SK-N-SH (cell line): ENCODE data around the gene D2HGDH. TPM values are rescaled to one million over a fixed set of nuclear protein-coding genes. Genes with fewer than 3 reads are reported as not detected.

Source experiments
- CTCF ChIA-PET: fragments of 300-600, 350-600 bp; formaldehyde crosslinking; extraction: SDS; loops from one replicate; lab custom pipeline; 2021; lab: Yijun Ruan, JAX
- POLR2A ChIA-PET: fragments of 350-600 bp; sonication (Branson Sonifier 250); formaldehyde crosslinking; extraction: SDS; loops from one replicate; lab custom pipeline; 2020; ENCODE audit warnings: antibody characterized with exemption, inconsistent platforms; lab: Yijun Ruan, JAX
- DNase-seq: peaks from one replicate; pipeline ENCODE4 v3.0.0; 2012
- H2AFZ ChIP-seq: fragments of 200-600 bp; sonication (generic); 2 replicates; pipeline ENCODE4 v1.8.1; 2016; ENCODE audit warnings: antibody characterized with exemption, mild to moderate bottlenecking, low read depth
- H3F3A ChIP-seq: fragments of 200-600 bp; sonication (generic); replicated peaks from 2 replicates; pipeline ENCODE3; 2016; ENCODE audit warnings: antibody characterized with exemption, mild to moderate bottlenecking; ENCODE audit not compliant: insufficient read depth
- H3K27ac ChIP-seq, 2 experiments: fragments of 200-500 bp in 1 of 2; fragments of 200-600 bp in 1 of 2; sonication (Bioruptor generic) in 1 of 2; sonication (generic), shearing (Covaris generic) in 1 of 2; 2 replicates each; pipeline versions ENCODE4 v1.5.1 to v1.6.1; 2014 to 2016; ENCODE audit warnings: low read depth in 2 of 2, inconsistent platforms in 1 of 2, low read length in 1 of 2, mild to moderate bottlenecking in 1 of 2, mixed read lengths in 1 of 2
- H3K27me3 ChIP-seq: fragments of 200-600 bp; sonication (generic), shearing (Covaris generic); 2 replicates; pipeline ENCODE4 v1.6.1; 2016; ENCODE audit warnings: mixed run types; ENCODE audit not compliant: insufficient read depth
- H3K36me3 ChIP-seq, 2 experiments: fragments of 200-500 bp in 1 of 2; fragments of 200-600 bp in 1 of 2; sonication (Bioruptor generic) in 1 of 2; sonication (generic) in 1 of 2; replicated peaks in 1 of 2; 2 replicates each; pipeline versions ENCODE3 to v1.5.1; 2014 to 2016; ENCODE audit warnings: low read length in 1 of 2, mild to moderate bottlenecking in 1 of 2; ENCODE audit not compliant: insufficient read depth in 2 of 2, control insufficient read depth in 1 of 2
- H3K4me1 ChIP-seq, 2 experiments: fragments of 200-500 bp in 1 of 2; fragments of 200-600 bp in 1 of 2; sonication (Bioruptor generic) in 1 of 2; sonication (generic), shearing (Covaris generic) in 1 of 2; 2 replicates each; pipeline versions ENCODE4 v1.5.1 to v1.6.1; 2014 to 2016; ENCODE audit warnings: low read depth in 1 of 2, low read length in 1 of 2, mixed run types in 1 of 2; ENCODE audit not compliant: insufficient read depth in 2 of 2, control insufficient read depth in 1 of 2
- H3K4me2 ChIP-seq: fragments of 200-600 bp; sonication (generic), shearing (Covaris generic); 2 replicates; pipeline ENCODE4 v1.6.1; 2017; ENCODE audit warnings: mixed run types
- H3K4me3 ChIP-seq, 2 experiments: fragments of 200-500 bp in 1 of 2; fragments of 200-600 bp in 1 of 2; sonication (Bioruptor generic) in 1 of 2; sonication (generic), shearing (Covaris generic) in 1 of 2; 2 replicates each; pipeline versions ENCODE4 v1.5.1 to v1.8.1; 2014 to 2016; ENCODE audit warnings: low read depth in 2 of 2, inconsistent platforms in 1 of 2, low read length in 1 of 2, mild to moderate bottlenecking in 1 of 2, mixed read lengths in 1 of 2, moderate library complexity in 1 of 2
- H3K79me2 ChIP-seq: fragments of 200-600 bp; sonication (generic); 2 replicates; pipeline ENCODE4 v1.8.1; 2017; ENCODE audit warnings: mild to moderate bottlenecking; ENCODE audit not compliant: insufficient read depth
- H3K9ac ChIP-seq: fragments of 200-600 bp; sonication (generic); 2 replicates; pipeline ENCODE4 v1.6.1; 2017; ENCODE audit warnings: mixed run types
- H3K9me2 ChIP-seq: fragments of 200-600 bp; sonication (generic); 2 replicates; pipeline ENCODE4 v1.6.1; 2017; ENCODE audit warnings: mixed run types
- H3K9me3 ChIP-seq: fragments of 200-600 bp; sonication (generic); 2 replicates; pipeline ENCODE4 v1.6.1; 2017; ENCODE audit warnings: mixed run types, mild to moderate bottlenecking, moderate library complexity
- H4K20me1 ChIP-seq: fragments of 200-600 bp; sonication (generic); 2 replicates; pipeline ENCODE4 v1.6.1; 2017; ENCODE audit warnings: mild to moderate bottlenecking, mixed run types; ENCODE audit not compliant: insufficient read depth
- ELF1 ChIP-seq: IDR thresholded peaks from 2 replicates; pipeline ENCODE4 v1.4.0; 2012
- EP300 ChIP-seq, 2 experiments: IDR thresholded peaks; 2 replicates each; pipeline versions ENCODE4 v1.4.0 to v1.6.1; 2012; ENCODE audit warnings: borderline replicate concordance in 1 of 2, low read depth in 1 of 2, low read length in 1 of 2
- FOSL2 ChIP-seq: IDR thresholded peaks from 2 replicates; pipeline ENCODE4 v1.4.0; 2012; ENCODE audit warnings: low read depth, mild to moderate bottlenecking, moderate library complexity, borderline replicate concordance
- FOXJ3 ChIP-seq: sonication (generic); formaldehyde crosslinking; IDR thresholded peaks from 2 replicates; pipeline ENCODE4 v1.5.1; 2020; ENCODE audit warnings: mild to moderate bottlenecking, missing genetic modification reagents
- FOXM1 ChIP-seq: IDR thresholded peaks from 2 replicates; pipeline ENCODE4 v1.4.0; 2012; ENCODE audit warnings: low read depth, mild to moderate bottlenecking
- GABPA ChIP-seq: IDR thresholded peaks from 2 replicates; pipeline ENCODE4 v1.4.0; 2012; ENCODE audit warnings: low read depth, mild to moderate bottlenecking
- JUND ChIP-seq: IDR thresholded peaks from 2 replicates; pipeline ENCODE4 v1.4.0; 2012
- MXI1 ChIP-seq: IDR thresholded peaks from 2 replicates; pipeline ENCODE4 v1.6.1; 2012; ENCODE audit warnings: mild to moderate bottlenecking, low read depth, low read length, improper control_type of control experiment
- NRF1 ChIP-seq: IDR thresholded peaks from 2 replicates; pipeline ENCODE4 v1.6.1; 2012; ENCODE audit warnings: low read depth, mild to moderate bottlenecking, low read length
- PBX3 ChIP-seq: IDR thresholded peaks from 2 replicates; pipeline ENCODE4; 2012
- POLR2AphosphoS5 ChIP-seq: IDR thresholded peaks from 2 replicates; pipeline ENCODE4 v1.6.1; 2012; ENCODE audit warnings: low read depth, low read length
- RAD21 ChIP-seq: IDR thresholded peaks from 2 replicates; pipeline ENCODE4 v1.6.1; 2012; ENCODE audit warnings: mild to moderate bottlenecking, low read length
- RXRA ChIP-seq: IDR thresholded peaks from 2 replicates; pipeline ENCODE4 v1.4.0; 2012; ENCODE audit warnings: low read depth, mild to moderate bottlenecking, borderline replicate concordance
- SIN3A ChIP-seq: IDR thresholded peaks from 2 replicates; pipeline ENCODE4 v1.6.1; 2012; ENCODE audit warnings: low read depth, mild to moderate bottlenecking, low read length, moderate library complexity, borderline replicate concordance
- TAF1 ChIP-seq: IDR thresholded peaks from 2 replicates; pipeline ENCODE4 v1.6.1; 2012; ENCODE audit warnings: low read depth, mild to moderate bottlenecking, low read length, moderate library complexity, borderline replicate concordance
- TCF12 ChIP-seq: IDR thresholded peaks from 2 replicates; pipeline ENCODE4 v1.4.0; 2012
- USF1 ChIP-seq: IDR thresholded peaks from 2 replicates; pipeline ENCODE4 v1.4.0; 2012; ENCODE audit warnings: low read depth, borderline replicate concordance
- USF2 ChIP-seq: fragments of 150-350 bp; IDR thresholded peaks from 2 replicates; pipeline ENCODE4 v1.6.1; 2017; ENCODE audit warnings: antibody characterized with exemption, low read length, low read depth, borderline replicate concordance
- WGBS: methylation state at CpG from one replicate; pipeline ENCODE4 v1.1.6; 2017; ENCODE audit warnings: low lambda C conversion rate; 5-methylcytosine and 5-hydroxymethylcytosine counted together
- polyA plus RNA-seq, 3 experiments: library from polyadenylated mRNA; depleted of rRNA; stranded (reverse); fragments of >200 nt; gene quantifications; 2 replicates each; pipeline ENCODE4 v1.2.3, GENCODE V29; 2012
- TF ChIP-seq, protein P1 (sequence below): IDR thresholded peaks from 2 replicates; pipeline ENCODE4 v1.4.0; 2012; ENCODE audit warnings: low read depth, borderline replicate concordance

Gene D2HGDH
- polyA plus RNA-seq, 1 of the 3 experiments (the other 2 are of a cell fraction), result 36.3 TPM

DNA sequence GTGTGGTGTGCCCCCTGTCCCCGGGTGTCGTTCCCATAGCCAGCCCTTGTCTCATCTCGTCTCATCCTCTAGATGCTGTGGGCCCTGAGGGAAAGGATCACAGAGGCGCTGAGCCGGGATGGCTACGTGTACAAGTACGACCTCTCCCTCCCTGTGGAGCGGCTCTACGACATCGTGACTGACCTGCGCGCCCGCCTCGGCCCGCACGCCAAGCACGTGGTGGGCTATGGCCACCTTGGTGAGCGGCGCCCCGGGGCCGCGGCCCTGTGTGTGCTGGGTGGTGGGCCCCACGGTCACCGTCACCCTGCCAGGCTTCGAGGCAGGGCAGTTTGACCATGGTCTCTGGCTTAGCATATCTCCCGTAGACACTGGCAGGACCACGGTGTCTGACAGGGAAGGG lies 21.3 kb downstream of the D2HGDH start:
- Histone ChIP-seq H3K4me1 (no peaks in the 10 kb centered on the region), H3K79me2 (no peaks in the 10 kb centered on the region), H2AFZ (no peak overlapping the region), H3K4me3 (no peak overlapping the region), H3K9me2 (no peaks in the 10 kb centered on the region), H3K9ac (no peak overlapping the region), H3K27me3 (no peaks in the 10 kb centered on the region), H3K27ac (no peak overlapping the region), H3K9me3 (no peaks in the 10 kb centered on the region), H3K4me2 (no peak overlapping the region), H4K20me1 (no peaks in the 10 kb centered on the region), H3F3A (peaks cover 12% of the 10 kb centered on the region), H3K36me3 (peaks cover 15 to 29% of the 10 kb centered on the region in 2 experiments)
- DNase-seq, result no peak
- TF ChIP-seq PBX3 (no peak), USF2 (no peak), EP300 (IDR thresholded peaks at IDR 0.05; ENCODE audit: borderline replicate concordance in 1 of 2, low read depth in 1 of 2, low read length in 1 of 2) (no peak), JUND (no peak), SIN3A (no peak), FOSL2 (no peak)
- ChIA-PET CTCF (interaction anchor here (0.6 kb wide), 1 partner anchor 107 kb away, joined by 3 read pairs; no protein-coding TSS in a partner anchor), POLR2A (no interaction called here)
- 100% methylated on average over 1 of the region's 27 CpGs for WGBS

- Histone ChIP-seq H3K9ac (no peak overlapping the region), H3K9me3 (no peaks in the 10 kb centered on the region), H3K4me1 (peaks cover 0 to 19% of the 10 kb centered on the region in 2 experiments; a peak in 1 of 4 replicates), H2AFZ (no peak overlapping the region), H3K79me2 (no peaks in the 10 kb centered on the region), H3K27ac (no peak overlapping the region), H3F3A (peaks cover 12% of the 10 kb centered on the region), H3K9me2 (no peaks in the 10 kb centered on the region), H3K36me3 (peaks cover 15 to 26% of the 10 kb centered on the region in 2 experiments), H3K4me3 (no peak overlapping the region), H4K20me1 (no peaks in the 10 kb centered on the region), H3K27me3 (no peaks in the 10 kb centered on the region), H3K4me2 (no peak overlapping the region)
- ChIA-PET POLR2A (no interaction called here), CTCF (interaction anchor here (0.6 to 1.3 kb wide), 3 partner anchors 77 to 241 kb away, joined by 3 to 4 read pairs (median 3); no protein-coding TSS in a partner anchor)
- WGBS, result 89% methylated on average over 20 of the region's 20 CpGs
- no peak for DNase-seq
- TF ChIP-seq, protein P1, sequence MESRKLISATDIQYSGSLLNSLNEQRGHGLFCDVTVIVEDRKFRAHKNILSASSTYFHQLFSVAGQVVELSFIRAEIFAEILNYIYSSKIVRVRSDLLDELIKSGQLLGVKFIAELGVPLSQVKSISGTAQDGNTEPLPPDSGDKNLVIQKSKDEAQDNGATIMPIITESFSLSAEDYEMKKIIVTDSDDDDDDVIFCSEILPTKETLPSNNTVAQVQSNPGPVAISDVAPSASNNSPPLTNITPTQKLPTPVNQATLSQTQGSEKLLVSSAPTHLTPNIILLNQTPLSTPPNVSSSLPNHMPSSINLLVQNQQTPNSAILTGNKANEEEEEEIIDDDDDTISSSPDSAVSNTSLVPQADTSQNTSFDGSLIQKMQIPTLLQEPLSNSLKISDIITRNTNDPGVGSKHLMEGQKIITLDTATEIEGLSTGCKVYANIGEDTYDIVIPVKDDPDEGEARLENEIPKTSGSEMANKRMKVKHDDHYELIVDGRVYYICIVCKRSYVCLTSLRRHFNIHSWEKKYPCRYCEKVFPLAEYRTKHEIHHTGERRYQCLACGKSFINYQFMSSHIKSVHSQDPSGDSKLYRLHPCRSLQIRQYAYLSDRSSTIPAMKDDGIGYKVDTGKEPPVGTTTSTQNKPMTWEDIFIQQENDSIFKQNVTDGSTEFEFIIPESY, result no peak
- no peak for TF ChIP-seq RAD21
- no peak for TF ChIP-seq POLR2AphosphoS5
- TF ChIP-seq MXI1, result no peak
- TF ChIP-seq NRF1, result no peak
- no peak for TF ChIP-seq EP300 (IDR thresholded peaks at IDR 0.05; ENCODE audit: borderline replicate concordance in 1 of 2, low read depth in 1 of 2, low read length in 1 of 2)
- TF ChIP-seq TCF12, result no peak
- TF ChIP-seq SIN3A, result no peak
- no peak for TF ChIP-seq PBX3
- TF ChIP-seq FOXM1, result no peak
- no peak for TF ChIP-seq RXRA
- no peak for TF ChIP-seq USF2
- no peak for TF ChIP-seq ELF1
- TF ChIP-seq GABPA, result no peak
- no peak for TF ChIP-seq FOXJ3 (CRISPR knock-in tag)
- TF ChIP-seq TAF1, result no peak
- TF ChIP-seq USF1, result no peak
These were observed 24.8 kb downstream of the D2HGDH start for GRCh38 chr2:241759067-241759807.
